Stimulated activated CD4-positive, alpha-beta T cell treated with anti-CD3 and anti-CD28 coated beads, Interleukin-2, amount 100 ng/mL, for 48 hours (primary cell): ENCODE data around the gene FHIP2A.
A peak's percentile ranks its signal among the peaks of the same experiment; 100 is the strongest.
"Not testable (repeated sequence)": the region's sequence is repeated elsewhere in the genome, so short reads cannot be mapped to it uniquely, and the experiment has no call there.

ENCODE experiments used
- DNase-seq, 2 donors: peaks; one replicate each; pipeline ENCODE4 v3.0.0-alpha.2; 2020

Gene FHIP2A, protein sequence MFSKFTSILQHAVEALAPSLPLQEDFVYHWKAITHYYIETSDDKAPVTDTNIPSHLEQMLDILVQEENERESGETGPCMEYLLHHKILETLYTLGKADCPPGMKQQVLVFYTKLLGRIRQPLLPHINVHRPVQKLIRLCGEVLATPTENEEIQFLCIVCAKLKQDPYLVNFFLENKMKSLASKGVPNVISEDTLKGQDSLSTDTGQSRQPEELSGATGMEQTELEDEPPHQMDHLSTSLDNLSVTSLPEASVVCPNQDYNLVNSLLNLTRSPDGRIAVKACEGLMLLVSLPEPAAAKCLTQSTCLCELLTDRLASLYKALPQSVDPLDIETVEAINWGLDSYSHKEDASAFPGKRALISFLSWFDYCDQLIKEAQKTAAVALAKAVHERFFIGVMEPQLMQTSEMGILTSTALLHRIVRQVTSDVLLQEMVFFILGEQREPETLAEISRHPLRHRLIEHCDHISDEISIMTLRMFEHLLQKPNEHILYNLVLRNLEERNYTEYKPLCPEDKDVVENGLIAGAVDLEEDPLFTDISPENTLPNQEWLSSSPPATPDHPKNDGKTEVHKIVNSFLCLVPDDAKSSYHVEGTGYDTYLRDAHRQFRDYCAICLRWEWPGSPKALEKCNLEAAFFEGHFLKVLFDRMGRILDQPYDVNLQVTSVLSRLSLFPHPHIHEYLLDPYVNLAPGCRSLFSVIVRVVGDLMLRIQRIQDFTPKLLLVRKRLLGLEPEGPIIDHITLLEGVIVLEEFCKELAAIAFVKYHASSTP

DNA sequence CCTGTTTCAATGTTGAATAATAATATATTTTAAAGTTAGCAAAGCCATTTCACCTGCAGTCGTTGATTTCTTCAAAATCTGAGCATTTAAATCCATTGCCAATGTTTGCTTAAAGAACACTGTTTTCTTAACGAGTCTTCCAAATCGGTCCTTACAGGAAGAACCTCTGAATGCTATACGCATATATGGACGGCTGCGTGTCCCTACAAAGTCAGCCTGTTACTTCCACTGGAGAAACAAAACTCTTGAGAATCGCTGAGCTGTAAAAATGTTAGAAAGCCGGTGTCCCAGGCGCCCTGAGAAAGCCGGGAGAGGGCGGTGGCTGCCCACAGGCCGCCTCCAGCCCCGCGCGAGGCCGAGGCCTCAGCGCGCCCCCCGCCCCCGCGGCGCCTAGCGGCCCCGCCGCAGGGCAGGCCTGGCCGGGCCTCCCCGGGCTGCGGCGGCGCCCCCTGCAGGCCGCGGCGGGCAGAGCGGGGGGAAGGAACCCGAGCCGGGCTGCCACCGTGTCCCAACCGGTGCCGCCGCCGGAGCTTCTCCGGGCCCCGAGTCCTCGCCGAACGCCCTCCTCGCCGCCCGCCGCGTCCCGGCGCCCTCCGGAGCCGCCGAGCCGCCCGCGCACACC lies at the start of gene FHIP2A:
Gene FHIP2A (plus strand): TSS at position 488 of the 622 bp plus-strand sequence. CDS start 299 bp downstream, outside the sequence.
- DNase-seq, result peak; percentile 78 to 87

DNA sequence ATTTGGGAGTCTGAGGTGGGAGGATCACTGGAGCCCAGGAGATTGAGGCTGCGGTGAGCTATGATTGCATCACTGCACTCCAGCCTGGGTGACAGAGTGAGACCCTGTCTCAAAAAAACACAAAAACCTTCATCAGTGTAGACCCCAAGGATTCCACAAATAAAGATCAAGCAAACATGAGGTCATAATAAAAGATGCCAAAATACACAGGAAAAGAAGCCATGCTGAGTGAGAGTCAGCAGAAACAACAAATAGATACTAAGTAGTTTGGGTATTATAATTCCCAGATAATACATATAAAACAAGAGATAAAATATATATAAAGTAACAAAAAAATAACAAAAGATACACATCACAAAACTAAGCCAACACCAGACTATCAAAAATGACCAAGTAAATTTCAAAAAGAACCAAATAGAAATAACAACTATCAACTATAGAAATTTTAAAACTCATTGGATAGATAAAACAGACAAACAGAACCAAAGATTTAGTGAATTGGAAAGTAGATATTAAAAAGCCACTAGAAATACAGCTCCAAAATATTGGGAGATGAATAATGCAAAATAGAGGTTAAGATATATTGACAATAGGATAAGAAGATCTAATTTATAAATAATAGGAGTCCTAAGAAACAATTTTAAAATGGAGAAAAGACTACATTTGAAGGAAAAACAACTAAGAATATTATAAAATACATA lies 48.9 kb upstream of the FHIP2A start:
- DNase-seq, result no peak

DNA sequence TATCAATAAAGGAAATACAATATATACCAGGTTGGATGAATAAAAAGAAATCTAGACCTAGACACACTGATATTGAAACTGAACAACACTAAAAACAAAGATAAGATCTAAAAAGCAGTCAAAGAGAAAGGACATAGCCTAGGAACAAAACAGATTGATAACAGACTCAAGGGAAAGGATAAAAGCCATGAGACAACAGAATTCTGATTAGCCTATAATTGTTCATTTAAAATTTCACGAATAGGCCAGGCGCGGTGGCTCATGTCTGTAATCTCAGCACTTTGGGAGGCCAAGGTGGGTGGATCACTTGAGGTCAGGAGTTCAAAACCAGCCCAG lies 48.4 kb upstream of the FHIP2A start:
- no peak for DNase-seq

DNA sequence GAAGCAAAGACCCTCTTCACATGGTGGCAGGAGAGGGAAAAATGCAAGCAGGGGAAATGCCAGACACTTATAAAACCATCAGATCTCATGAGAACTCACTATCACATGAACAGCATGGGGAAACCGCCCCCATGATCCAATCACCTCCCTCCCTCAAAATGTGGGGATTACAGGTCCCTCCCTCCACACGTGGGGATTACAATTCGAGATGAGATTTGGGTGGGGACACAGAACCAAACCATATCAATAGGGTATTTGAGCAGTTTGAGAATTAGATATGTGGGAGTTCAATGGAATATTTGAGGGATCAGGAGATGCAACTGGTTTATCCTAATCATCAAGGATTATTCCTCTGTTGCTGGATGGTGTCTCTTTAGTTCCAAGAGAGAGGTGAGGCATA lies 46.5 kb upstream of the FHIP2A start:
- not testable (repeated sequence) for DNase-seq

DNA sequence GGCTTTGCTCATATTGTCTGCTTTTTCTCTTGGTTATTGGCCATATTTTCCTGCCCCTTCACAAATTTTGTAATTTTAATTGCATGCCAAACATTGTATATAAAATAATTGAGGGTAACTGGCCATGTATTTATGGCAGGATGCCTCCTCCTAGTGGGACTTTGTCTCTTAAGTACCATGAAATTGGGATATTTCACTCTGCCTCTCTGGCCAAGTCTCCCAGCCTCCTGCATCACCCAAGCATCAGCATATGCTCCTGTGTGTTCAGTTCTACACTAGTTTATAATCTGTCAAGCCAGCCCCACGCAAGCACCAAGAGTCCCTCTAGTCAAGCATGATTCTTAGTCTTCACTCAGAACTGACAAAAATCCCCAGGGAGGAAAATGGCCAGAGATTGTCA lies 44.2 kb upstream of the FHIP2A start:
- no peak for DNase-seq

DNA sequence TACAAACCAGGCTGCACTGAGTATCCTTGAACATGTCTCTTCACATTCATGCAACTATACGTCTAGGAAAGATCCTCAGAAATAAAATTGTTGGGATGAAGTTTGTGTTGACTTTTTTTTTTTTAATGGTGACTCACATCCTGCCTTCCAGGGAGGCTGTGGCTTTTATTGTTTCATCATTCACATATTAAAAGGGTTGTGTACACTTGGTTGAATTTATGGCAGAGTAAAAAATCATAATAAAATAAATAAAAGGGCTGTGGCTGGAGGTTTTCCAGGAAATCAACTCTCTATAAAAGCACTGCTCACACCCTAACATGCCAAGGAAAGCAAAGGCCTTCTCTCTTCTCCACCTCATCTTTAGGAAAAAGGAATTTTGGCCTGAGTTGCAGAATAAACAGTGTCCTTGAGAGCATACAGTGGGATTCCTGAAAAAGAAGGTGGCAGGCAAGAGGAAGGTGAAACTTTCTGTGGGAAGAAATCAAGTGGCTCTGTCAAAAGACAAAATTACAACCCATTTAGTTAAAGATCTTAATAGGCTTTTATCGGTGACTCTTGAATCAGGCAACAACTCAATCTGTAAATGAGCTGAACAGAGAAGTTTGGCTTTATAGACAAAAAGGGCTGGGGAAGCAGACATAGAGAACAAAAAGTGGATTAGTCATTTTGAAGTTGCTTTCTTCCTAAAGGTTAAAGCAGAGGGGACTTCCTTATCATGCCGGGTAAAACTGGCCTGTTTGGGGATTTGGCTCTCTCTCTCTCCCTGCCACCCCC lies 41.6 kb upstream of the FHIP2A start:
- DNase-seq, result no peak

DNA sequence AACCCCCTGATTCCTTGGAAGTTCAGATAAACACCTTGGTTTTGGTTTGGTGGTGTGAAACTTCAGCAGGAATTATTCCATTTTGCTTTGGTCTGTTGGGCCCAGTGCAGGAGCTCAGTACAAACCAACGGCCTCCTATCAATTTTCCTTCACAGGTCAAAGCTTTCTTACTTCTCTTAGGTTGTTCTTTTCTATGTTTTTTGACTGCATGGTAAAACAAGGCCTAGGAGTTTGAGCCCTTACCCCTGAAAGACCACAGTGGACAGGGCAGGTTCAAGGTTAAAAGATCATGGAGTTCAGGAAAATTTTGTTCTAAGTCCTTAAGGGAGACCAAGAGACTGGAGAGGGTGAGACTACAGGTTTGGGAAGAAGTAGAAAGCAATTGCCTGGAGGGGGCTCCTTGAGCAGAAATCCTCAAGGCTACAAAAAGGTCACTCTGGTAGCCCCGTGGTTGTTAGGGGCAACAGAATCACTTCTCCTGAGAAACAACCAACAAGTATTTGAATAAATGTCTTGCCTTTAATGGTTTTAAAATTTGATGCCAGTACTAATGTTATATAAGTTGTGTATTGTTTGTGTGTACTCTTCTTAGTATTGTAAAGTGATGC lies 40.9 kb upstream of the FHIP2A start:
- DNase-seq, result no peak

DNA sequence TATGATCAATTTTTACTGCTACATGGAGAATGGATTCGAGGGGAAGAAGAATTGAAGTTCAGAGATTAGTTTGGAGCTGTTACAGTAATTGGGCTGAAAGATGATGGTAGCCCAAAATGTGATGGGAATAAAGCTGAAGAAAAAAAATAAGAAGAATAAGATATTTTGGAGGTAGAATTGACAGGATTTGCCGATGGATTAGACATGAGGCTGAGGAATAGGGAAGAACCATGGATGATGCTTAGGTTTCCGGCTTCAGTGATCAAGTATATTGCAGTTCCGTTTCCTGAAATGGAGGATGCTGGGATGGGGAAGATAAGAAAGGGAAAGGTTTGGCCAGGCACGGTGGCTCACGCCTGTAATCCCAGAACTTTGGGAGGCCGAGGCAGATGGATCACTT lies 38.9 kb upstream of the FHIP2A start:
- DNase-seq, result no peak

DNA sequence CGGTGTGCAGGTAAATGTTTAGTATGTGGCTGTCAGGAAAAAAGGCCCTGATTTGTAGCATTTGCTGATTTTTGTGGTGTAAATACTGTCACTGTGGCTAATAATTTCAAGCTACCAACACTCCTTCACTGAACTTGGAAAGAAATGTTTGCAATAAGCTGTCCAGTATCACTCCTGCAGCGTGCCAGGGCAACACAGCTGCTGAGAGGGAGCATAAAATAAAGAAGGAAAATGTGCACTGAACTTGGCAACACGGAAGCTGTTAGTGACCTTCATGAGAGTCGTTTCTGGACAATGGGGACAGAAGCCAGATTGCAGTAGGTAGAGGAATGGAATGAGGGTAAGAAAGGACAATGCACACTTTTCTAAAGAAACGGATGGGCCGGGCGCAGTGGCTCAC lies 37.9 kb upstream of the FHIP2A start:
- DNase-seq, result no peak

DNA sequence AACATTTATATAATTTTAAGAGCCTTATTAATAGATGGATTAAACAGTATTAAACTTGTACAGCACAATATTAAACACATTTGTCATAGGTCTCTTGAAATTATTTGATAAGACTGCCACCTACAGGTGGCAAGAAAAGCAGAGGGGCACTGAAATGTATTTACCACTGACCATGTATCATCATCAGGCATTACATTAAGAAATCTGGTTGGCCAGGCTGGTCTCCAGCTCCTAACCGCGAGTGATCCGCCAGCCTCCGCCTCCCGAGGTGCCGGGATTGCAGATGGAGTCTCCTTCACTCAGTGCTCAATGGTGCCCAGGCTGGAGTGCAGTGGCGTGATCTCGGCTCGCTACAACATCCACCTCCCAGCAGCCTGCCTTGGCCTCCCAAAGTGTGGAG lies 35.1 kb upstream of the FHIP2A start:
- DNase-seq, result not testable (repeated sequence)

DNA sequence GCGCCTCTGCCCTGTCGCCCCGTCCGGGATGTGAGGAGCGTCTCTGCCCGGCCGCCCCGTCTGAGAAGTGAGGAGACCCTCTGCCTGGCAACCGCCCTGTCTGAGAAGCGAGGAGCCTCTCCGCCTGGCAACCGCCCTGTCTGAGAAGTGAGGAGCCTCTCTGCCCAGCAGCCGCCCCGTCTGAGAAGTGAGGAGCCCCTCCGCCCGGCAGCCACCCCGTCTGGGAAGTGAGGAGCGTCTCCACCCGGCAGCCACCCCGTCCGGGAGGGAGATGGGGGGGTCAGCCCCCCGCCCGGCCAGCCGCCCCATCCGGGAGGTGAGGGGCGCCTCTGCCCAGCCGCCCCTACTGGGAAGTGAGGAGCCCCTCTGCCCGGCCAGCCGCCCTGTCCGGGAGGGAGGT lies 34.4 kb upstream of the FHIP2A start:
- not testable (repeated sequence) for DNase-seq

DNA sequence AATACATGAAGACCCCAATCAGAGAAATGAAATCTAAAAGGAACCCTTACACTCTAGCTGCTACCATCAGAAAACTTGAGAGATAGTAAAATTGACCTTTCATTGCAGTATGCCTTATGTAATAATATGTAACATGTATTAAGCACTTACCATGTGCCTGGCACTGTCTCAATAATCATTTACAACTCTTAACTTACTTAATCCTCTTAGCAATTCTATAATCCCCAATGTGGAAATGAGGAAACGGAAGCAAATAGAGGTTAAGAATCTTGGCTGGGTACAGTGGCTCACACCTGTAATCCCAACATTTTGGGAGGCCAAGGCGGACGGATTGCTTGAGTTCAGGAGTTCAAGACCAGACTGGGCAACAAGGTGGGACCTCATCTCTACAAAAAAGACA lies 29.8 kb upstream of the FHIP2A start:
- DNase-seq, result no peak

DNA sequence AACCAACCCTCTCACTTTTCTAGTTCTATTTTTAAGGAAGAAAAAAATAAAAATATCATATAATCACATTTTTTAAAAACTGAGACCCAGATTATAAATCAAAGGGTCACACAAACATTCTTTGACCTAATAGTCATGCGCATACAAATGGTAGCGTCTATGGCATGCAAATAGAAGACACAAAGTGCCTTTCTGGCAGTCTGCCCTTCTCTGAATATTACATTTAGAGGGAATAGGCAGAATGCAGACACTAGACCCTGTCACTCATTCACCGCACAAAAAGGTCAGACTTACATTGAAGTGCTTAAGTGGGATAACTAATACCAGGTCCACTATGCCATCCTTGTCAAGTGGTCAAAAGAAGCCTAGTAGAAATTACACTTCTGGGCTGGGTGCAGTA lies 26.5 kb upstream of the FHIP2A start:
- DNase-seq, result no peak

DNA sequence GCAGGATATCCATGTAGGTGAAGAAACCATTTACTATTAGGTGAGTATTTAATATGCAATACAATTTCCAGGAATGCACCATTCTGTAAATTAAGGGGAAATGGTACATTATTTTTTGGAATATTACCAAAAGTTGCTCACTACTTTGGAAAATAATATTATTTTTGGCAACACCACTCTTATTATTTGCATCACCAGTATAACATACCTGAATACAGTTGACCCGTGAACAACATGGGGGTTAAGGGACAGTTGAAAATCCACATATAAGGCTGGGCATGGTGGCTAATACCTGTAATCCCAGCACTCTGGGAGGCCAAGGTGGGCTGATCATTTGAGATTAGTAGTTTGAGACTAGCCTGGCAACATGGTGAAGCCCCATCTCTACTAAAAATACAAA lies 21.2 kb upstream of the FHIP2A start:
- no peak for DNase-seq

DNA sequence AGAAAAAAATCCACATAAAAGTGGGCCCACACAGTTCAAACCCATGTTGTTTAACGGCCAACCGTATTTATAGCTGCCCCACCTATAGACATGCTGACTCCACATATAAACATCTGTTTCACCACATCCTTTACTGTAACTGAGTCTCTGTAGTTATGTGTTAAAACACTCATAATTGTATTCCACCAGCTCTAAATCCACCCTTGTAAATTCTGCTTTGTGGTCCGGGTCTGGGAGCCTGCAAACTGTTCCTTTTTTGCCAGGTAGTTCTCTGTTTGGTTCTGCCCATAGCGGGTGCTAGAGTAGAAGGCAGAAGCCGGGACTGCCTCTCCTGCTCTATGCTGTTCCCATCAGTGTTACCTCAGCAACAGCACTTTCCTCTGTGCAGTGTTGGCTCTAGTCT lies 20.2 kb upstream of the FHIP2A start:
- no peak for DNase-seq

DNA sequence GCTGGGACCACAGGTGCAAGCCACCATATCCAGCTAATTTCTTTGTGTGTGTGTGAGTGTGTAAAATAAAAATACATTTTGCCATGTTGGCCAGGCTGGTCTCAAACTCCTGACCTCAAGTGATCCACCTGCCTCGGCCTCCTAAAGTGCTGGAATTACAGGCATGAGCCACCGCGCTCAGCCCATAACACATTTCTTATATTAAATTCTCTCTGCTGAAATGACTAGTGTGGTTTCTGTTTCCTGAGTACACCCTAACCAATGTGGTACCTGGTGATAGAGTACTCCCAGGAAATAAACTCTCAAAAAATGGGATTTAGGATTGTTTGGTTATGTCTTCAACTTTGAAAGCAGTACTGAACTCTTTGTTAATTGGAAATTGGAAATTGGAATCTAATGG lies 19.4 kb upstream of the FHIP2A start:
- no peak for DNase-seq

DNA sequence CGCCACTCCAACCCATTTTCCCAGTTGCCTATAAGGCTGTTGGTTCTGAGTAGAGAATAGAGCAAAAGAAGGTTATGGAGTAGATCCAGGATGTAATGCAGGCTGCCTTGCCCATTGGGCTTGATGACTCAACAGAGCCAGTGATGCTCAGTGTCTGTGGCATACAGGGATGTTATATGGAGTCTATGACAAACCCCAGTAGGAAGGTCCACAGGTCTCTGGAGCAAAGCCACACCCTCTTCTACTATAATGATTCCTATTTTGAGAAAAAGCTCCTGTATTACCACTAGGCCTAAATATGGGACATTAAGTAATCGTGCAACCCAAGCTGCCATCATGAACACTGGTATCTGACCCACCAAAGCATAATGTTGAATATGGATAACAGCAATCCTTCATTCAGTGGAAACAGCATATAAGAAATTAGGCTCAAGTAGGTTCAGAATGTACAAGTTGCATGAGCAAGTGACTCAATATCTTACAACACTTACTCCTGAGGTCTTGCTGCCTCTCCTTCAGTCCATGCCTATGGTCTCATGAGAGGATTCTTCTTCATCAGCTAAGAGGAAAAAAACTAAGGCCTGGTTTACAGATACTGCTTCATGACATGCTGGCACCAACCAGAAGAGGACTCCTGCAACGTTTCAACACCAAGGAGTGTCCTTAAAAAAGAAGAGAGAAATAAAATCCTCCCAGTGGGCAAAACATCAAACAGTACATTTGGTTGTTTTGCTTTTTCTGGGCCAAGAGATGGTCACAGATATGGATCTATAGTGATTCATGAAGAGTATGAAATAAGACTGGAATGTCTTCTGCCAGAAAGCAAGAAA lies 14.8 kb upstream of the FHIP2A start:
- no peak for DNase-seq

DNA sequence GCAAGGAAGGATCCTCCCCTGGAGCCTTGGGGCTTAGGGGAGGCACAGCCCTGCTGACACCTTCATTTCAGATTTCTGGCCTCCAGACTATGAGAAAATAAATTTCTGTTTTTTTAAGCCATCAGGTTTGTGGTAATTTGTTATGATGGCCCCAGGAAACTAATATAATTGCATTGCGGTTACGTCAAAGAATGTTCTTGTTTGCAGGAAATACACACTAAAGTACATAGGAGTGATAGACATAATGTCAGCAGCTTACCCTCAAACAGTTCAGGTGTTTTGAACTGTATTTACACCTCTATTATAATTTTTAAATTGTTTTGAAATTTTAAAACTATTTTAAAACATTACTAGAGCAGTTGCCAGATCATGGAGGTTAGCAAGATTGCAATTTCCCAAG lies 12.6 kb upstream of the FHIP2A start:
- DNase-seq, result no peak

DNA sequence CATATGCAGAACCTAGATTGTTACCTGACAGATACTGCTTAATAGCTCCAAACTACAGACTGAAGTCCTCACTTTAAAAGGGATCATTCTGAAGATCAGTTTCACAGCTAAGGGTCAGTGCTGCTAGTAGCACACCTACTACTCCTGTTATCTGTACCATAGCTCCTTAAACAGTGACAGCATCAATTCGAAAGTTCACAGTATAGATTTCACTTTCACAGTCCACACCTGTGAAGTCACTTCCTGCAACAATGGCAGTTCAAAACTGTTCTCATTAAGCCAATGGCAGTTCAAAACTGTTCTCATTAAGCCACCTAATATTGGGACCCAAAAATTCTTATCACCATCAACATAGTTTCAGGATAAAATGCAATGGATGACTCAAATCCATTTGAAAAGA lies 10.7 kb upstream of the FHIP2A start:
- DNase-seq, result no peak

DNA sequence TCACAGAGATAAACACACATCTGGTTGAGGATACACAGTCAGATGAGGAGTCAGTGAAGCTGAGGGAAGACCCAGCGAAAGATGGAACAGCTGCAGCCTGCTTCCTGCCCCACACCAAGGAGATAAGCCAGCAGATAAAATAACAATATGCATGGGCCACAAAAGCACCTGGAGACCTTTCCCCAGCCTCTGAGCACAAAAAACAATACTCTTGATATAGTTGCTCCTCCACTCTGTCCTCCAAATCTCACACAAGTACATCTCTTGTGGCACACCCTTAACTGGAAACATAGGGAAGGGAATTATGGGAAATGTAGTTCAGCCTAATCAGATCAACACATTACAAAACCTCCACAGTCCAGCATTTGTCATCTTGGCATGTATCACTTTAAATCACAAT lies 9.7 kb upstream of the FHIP2A start:
- no peak for DNase-seq

DNA sequence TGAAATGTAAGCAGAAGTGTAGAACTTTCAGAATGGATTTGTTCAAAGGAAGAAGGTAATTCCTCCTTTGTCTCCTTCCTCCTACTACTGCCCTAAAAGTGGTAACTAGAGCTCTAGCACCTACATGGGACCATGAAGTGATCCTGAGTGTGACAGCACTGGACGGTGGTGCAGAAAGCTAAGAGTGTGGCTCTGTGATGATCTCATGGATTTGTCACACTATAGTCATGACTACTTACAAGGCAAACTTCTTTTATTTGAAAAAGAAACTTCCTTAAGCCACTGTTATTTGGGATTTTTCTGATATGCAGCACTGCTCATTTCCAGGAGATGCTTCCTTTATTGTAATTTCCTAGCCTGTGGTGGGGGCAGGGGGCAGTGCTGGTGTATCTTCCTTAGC lies 5.8 kb upstream of the FHIP2A start:
- no peak for DNase-seq
